Right lobe of liver (tissue), 4 donors: ENCODE measurements around the gene ZNF561.

Source experiments
- CTCF ChIP-seq, 4 donors: fragments of 200-600 bp in 3 of 4; fragments of 450-650 bp in 1 of 4; IDR thresholded peaks; one replicate each; pipeline versions ENCODE4 v1.5.1 to v1.8.0; 2016 to 2022; ENCODE audit warnings: antibody characterized with exemption in 4 of 4, mild to moderate bottlenecking in 2 of 4
- POLR2A ChIP-seq: fragments of 450-650 bp; IDR thresholded peaks from one replicate; pipeline ENCODE4 v1.6.1; 2017; ENCODE audit warnings: antibody characterized with exemption, mild to moderate bottlenecking
- donor health status: DM: no; HTN: no; CAD: no.
- donor health status: DM: no; HTN: no; CAD: no.
- donor health status: DM: no; HTN: yes; CAD: no.

- TF ChIP-seq CTCF (IDR thresholded peaks at IDR 0.05) (no peak), POLR2A (no peak)
Observed at GRCh38 chr19:9597027-9597426, 24.0 kb downstream of the ZNF561 start.
